IPS-18a (cell line): ENCODE data around the gene CCNH.

Source experiments
- H3K27ac ChIP-seq: one replicate; pipeline ENCODE4 v1.5.1; 2013; ENCODE audit warnings: low read length
- H3K27me3 ChIP-seq: one replicate; pipeline ENCODE4 v1.6.1; 2013; ENCODE audit warnings: mild to moderate bottlenecking, low read length; ENCODE audit not compliant: control insufficient read depth, insufficient read depth
- H3K36me3 ChIP-seq: one replicate; pipeline ENCODE4 v1.6.1; 2013; ENCODE audit warnings: low read depth, low read length; ENCODE audit not compliant: control insufficient read depth
- H3K4me1 ChIP-seq: one replicate; pipeline ENCODE4 v1.6.1; 2013; ENCODE audit warnings: low read depth, low read length; ENCODE audit not compliant: control insufficient read depth
- H3K4me3 ChIP-seq: one replicate; pipeline ENCODE4 v1.5.1; 2013; ENCODE audit warnings: low read length
- H3K9ac ChIP-seq: one replicate; pipeline ENCODE4 v1.6.1; 2013; ENCODE audit warnings: mild to moderate bottlenecking, low read length, moderate library complexity
- H3K9me3 ChIP-seq: one replicate; pipeline ENCODE4 v1.6.1; 2013; ENCODE audit warnings: low read depth, low read length; ENCODE audit not compliant: control insufficient read depth

Gene CCNH

GRCh38 chr5:87354496-87354895, 58.2 kb downstream of the CCNH start:
- no peak overlapping the region for H3K9ac ChIP-seq
- H3K36me3 ChIP-seq: peaks cover 6% of the 10 kb centered on the region
- no peak overlapping the region for H3K4me3 ChIP-seq
- H3K4me1 ChIP-seq: no peaks in the 10 kb centered on the region
- no peak overlapping the region for H3K27ac ChIP-seq
- no peaks in the 10 kb centered on the region for H3K27me3 ChIP-seq
- no peaks in the 10 kb centered on the region for H3K9me3 ChIP-seq

DNA sequence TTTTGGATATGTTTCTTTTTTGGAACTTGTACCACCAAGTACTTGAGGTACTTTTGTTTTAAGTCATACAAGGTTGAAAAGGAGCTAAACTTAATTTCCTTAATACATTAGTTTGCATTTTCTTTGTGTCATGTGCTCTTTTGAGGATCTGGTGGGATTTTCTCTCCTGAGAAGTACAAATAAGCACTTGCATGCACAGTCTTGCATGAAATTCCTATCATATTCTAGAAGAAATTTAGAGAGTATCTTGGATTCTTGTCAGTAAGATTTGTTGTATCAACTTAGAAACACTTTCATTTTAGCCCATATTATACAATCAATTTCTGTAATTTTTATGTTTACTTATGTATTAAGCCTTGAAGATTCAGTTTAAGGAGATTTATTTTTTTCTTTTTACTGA, 64.9 kb downstream of the CCNH start:
- Histone ChIP-seq H3K27me3 (no peaks in the 10 kb centered on the region), H3K36me3 (peaks cover 9% of the 10 kb centered on the region), H3K4me1 (no peaks in the 10 kb centered on the region), H3K9me3 (no peaks in the 10 kb centered on the region), H3K27ac (no peak overlapping the region), H3K4me3 (no peak overlapping the region), H3K9ac (no peak overlapping the region)

GRCh38 chr5:87347272-87347671, 65.5 kb downstream of the CCNH start:
- H3K27ac ChIP-seq: no peak overlapping the region
- H3K9ac ChIP-seq: no peak overlapping the region
- H3K27me3 ChIP-seq: no peaks in the 10 kb centered on the region
- no peaks in the 10 kb centered on the region for H3K4me1 ChIP-seq
- no peaks in the 10 kb centered on the region for H3K9me3 ChIP-seq
- H3K36me3 ChIP-seq: peaks cover 9% of the 10 kb centered on the region
- no peak overlapping the region for H3K4me3 ChIP-seq
